GM20000 (cell line): Measurements from ENCODE around the gene RPS23.

Experiments
- DNase-seq: peaks from one replicate; pipeline ENCODE4 v3.0.0; 2012; ENCODE audit warnings: low spot score
- CTCF ChIP-seq: IDR thresholded peaks from 2 replicates; pipeline ENCODE4 v1.5.1; 2012; ENCODE audit warnings: mild to moderate bottlenecking, control low read depth; ENCODE audit errors: extremely low read depth, missing control alignments

RPS23 gene

DNA sequence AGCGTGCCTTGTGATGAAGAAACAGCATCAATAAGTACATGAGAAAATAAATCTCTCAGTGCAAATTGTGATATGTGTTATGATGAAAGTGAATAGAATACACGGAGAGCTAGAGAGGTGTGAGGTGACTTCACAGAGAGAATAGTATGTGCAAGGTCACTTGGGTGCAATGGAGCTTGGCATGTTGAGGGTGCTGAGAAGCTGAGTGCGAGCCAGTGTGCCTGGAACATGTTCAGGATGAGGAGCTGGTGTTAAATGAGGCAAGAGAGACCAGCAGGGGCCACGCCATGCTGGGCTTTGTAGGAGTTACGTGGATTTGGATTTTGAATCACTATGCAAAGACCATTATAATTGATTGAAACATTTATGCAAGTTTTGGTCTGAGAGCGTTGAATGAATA lies 12.8 kb upstream of the RPS23 start:
- no peak for DNase-seq
- TF ChIP-seq CTCF = no peak

DNA sequence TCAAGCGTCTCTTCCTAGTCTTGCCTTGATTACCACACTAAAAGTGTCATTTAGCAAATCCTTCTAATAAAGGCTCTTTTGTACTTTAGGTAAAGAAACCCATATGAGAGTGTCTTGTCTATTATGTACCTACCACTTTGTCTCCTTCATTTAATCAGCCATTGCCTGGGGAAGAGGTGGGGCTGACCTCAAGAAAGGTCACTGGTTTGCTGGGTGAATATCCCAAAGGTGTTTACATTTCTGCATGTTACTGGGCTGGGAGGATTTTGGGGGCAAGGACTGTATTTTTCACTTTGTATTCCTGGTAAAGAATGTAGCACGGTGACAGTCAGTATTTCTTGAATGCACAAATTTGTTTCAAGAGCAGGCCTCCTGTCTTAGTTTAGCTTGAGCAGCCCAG lies 11.9 kb upstream of the RPS23 start:
- TF ChIP-seq CTCF = no peak
- no peak for DNase-seq

GRCh38 chr5:82287625-82288024 lies 9.5 kb upstream of the RPS23 start:
- DNase-seq = no peak
- no peak for TF ChIP-seq CTCF

DNA sequence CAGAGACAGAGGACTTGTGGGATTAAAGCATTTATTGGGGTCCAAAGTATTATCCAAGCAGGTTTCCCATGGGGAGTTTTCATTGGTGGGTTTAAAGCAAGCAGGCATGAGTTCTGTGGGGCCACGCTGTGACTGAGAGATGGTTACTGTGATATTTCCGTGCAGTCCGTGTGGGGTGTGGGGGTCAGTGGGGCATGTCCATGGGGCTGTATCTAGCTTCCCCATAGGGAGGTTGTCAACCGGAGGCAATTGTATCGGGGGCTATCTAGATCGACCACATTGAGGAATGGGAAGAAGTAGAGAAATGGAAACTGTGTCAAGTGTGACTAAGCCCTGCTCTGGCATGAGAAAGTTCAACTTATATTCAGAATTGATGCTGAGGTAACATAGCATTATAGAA lies 7.1 kb upstream of the RPS23 start:
- no peak for TF ChIP-seq CTCF
- DNase-seq = no peak

DNA sequence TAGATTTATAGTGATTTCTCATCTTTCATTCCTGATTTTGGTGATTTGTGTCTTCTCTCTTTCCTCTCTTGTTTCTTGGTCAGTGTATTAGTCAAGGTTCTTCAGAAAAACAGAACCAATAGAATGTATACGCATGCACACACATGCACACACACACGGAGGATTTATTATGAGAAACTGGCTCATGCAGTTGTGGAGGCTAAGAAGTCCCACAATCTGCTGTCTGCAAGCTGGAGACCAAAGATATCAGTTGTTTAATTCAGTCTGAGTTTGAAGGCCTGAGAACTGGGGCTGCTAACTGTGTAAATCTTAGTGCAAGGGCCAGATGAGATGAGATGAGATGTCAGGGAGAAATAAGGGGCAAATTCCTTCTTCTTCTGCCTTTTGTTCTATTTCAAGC lies 5.7 kb upstream of the RPS23 start:
- no peak for TF ChIP-seq CTCF
- DNase-seq = no peak

- TF ChIP-seq CTCF = no peak
- no peak for DNase-seq
Observed at GRCh38 chr5:82278711-82279370, 687 bp upstream of the RPS23 start.

GRCh38 chr5:82277613-82277986 lies 554 bp downstream of the RPS23 start:
- TF ChIP-seq CTCF = no peak
- DNase-seq = no peak
